ENCODE data around the gene FAM174B.

The FAM174B gene

DNA sequence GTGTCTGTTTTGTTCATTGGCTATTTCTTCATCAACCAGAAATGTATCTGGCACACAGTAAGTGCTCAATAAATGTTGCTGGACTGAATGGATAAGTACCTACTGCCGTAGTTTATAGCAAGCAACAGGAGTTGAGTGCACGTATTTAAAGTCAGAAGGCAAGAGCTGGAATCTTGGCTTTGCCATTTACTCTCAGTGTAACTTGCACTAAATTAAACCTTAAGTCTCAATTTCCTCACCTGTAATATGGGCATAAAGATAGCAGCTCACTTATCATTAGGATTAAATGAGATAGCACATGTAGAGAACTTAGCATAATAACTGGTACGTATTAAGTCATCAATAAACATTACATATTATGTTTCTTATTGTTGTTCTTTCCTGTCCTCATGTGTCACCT is 13.0 kb upstream of the FAM174B start:
- no CpG with 5 or more reads among the region's 3 CpGs for WGBS (ENCODE audit: extremely low coverage, insufficient coverage, low lambda C conversion rate)
- DNase-seq: no peak
- H3K27ac ChIP-seq (ENCODE audit: low read depth, low read length): no peak overlapping the region
- H3K4me3 ChIP-seq (ENCODE audit: low read length): no peak overlapping the region
- no peak overlapping the region for H3K23ac ChIP-seq (ENCODE audit: low read length)
- no peak overlapping the region for H2BK15ac ChIP-seq (replicated peaks; ENCODE audit: low read depth)
- H3K4me2 ChIP-seq (ENCODE audit: low read length): no peak overlapping the region
- H3K4ac ChIP-seq (ENCODE audit: low read depth, low read length): no peak overlapping the region
- H3K56ac ChIP-seq (ENCODE audit: low read length): no peak overlapping the region
- H4K5ac ChIP-seq (ENCODE audit: low read length): no peak overlapping the region
- no peaks in the 10 kb centered on the region for H3K36me3 ChIP-seq (ENCODE audit: control insufficient read depth, insufficient read depth, low read length)
- no peak overlapping the region for H2BK5ac ChIP-seq (ENCODE audit: low read length)
- peak overlapping the region; percentile 81 for H2AK5ac ChIP-seq (ENCODE audit: low read length)
- no peak overlapping the region for H3K9ac ChIP-seq (ENCODE audit: low read length)
- H3K18ac ChIP-seq (ENCODE audit: low read length): peak overlapping the region; percentile 71
- H3K4me1 ChIP-seq (ENCODE audit: control insufficient read depth, low read depth, low read length): peaks cover 25% of the 10 kb centered on the region
- no peak overlapping the region for H4K8ac ChIP-seq (ENCODE audit: low read depth, low read length)
- H3K79me2 ChIP-seq (ENCODE audit: control insufficient read depth, insufficient read depth, low read length): no peaks in the 10 kb centered on the region
- no peaks in the 10 kb centered on the region for H3K79me1 ChIP-seq (ENCODE audit: low read length)
- H3K27me3 ChIP-seq (ENCODE audit: insufficient read depth, low read length, poor library complexity): no peaks in the 10 kb centered on the region
- H2BK120ac ChIP-seq (ENCODE audit: low read depth, low read length): no peak overlapping the region

- Histone ChIP-seq H3K4me1 (ENCODE audit: control insufficient read depth, low read depth, low read length) (peaks cover 25% of the 10 kb centered on the region), H3K4me3 (ENCODE audit: low read length) (no peak overlapping the region), H3K4ac (ENCODE audit: low read depth, low read length) (no peak overlapping the region), H2BK5ac (ENCODE audit: low read length) (peak overlapping the region; percentile 86), H3K18ac (ENCODE audit: low read length) (peak overlapping the region; percentile 73), H3K79me2 (ENCODE audit: control insufficient read depth, insufficient read depth, low read length) (no peaks in the 10 kb centered on the region), H2AK5ac (ENCODE audit: low read length) (peak overlapping the region; percentile 81), H3K4me2 (ENCODE audit: low read length) (no peak overlapping the region), H3K79me1 (ENCODE audit: low read length) (no peaks in the 10 kb centered on the region), H3K36me3 (ENCODE audit: control insufficient read depth, insufficient read depth, low read length) (no peaks in the 10 kb centered on the region), H4K8ac (ENCODE audit: low read depth, low read length) (no peak overlapping the region), H4K5ac (ENCODE audit: low read length) (no peak overlapping the region), H3K27ac (ENCODE audit: low read depth, low read length) (no peak overlapping the region), H3K23ac (ENCODE audit: low read length) (no peak overlapping the region), H2BK120ac (ENCODE audit: low read depth, low read length) (peak overlapping the region; percentile 15), H3K9ac (ENCODE audit: low read length) (peak overlapping the region; percentile 54), H2BK15ac (replicated peaks; ENCODE audit: low read depth) (peak overlapping the region; percentile 25), H3K27me3 (ENCODE audit: insufficient read depth, low read length, poor library complexity) (no peaks in the 10 kb centered on the region), H3K56ac (ENCODE audit: low read length) (peak overlapping the region; percentile 84)
- no CpG with 5 or more reads among the region's 6 CpGs for WGBS (ENCODE audit: extremely low coverage, insufficient coverage, low lambda C conversion rate)
- DNase-seq: no peak
Measured at GRCh38 chr15:92667970-92668485, 12.5 kb upstream of the FAM174B start.

DNA sequence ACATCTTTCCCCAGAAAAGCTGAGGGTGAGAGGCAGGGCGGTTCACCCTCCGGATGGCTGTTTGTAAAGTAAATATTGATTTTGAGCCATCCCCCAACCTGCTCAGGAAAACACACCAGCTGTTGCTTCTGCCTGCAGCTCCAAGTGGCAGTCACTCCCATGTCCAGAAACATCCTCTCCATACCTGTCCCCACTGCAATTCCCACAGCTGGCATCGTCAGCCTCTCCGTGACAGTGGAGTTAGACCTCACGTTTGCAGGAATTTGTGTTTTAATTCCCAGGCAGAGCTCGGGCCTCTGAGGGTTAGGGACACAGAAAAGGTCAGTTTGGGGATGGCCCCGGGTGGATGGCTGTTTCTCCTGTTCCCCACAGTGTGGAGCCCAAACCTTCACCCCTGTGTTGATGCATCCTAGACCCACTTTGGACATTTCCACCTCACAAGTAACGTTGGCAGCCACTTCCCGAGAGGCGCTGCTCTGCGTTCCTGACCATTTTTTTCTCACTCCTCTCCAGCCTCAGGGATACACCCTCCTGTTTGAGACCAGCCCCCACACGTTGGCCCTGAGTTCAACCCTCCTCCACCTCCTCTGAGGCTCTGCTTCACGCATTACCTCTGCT is 11.8 kb upstream of the FAM174B start:
- H3K27me3 ChIP-seq (ENCODE audit: insufficient read depth, low read length, poor library complexity): no peaks in the 10 kb centered on the region
- H3K79me2 ChIP-seq (ENCODE audit: control insufficient read depth, insufficient read depth, low read length): no peaks in the 10 kb centered on the region
- no peaks in the 10 kb centered on the region for H3K36me3 ChIP-seq (ENCODE audit: control insufficient read depth, insufficient read depth, low read length)
- no peak overlapping the region for H3K27ac ChIP-seq (ENCODE audit: low read depth, low read length)
- WGBS (ENCODE audit: extremely low coverage, insufficient coverage, low lambda C conversion rate): no CpG with 5 or more reads among the region's 13 CpGs
- no peak overlapping the region for H4K5ac ChIP-seq (ENCODE audit: low read length)
- peak overlapping the region; percentile 81 for H3K4ac ChIP-seq (ENCODE audit: low read depth, low read length)
- no peak overlapping the region for H3K4me3 ChIP-seq (ENCODE audit: low read length)
- DNase-seq: peak; percentile 61
- no peak overlapping the region for H4K8ac ChIP-seq (ENCODE audit: low read depth, low read length)
- peak overlapping the region; percentile 84 for H3K56ac ChIP-seq (ENCODE audit: low read length)
- H3K79me1 ChIP-seq (ENCODE audit: low read length): no peaks in the 10 kb centered on the region
- peak overlapping the region; percentile 62 for H2BK120ac ChIP-seq (ENCODE audit: low read depth, low read length)
- no peak overlapping the region for H2BK15ac ChIP-seq (replicated peaks; ENCODE audit: low read depth)
- peak overlapping the region; percentile 2 for H3K4me2 ChIP-seq (ENCODE audit: low read length)
- H3K4me1 ChIP-seq (ENCODE audit: control insufficient read depth, low read depth, low read length): peaks cover 25% of the 10 kb centered on the region
- H2AK5ac ChIP-seq (ENCODE audit: low read length): peak overlapping the region; percentile 65
- peak overlapping the region; percentile 86 for H2BK5ac ChIP-seq (ENCODE audit: low read length)
- H3K23ac ChIP-seq (ENCODE audit: low read length): no peak overlapping the region
- H3K9ac ChIP-seq (ENCODE audit: low read length): peak overlapping the region; percentile 54
- H3K18ac ChIP-seq (ENCODE audit: low read length): peak overlapping the region; percentile 73

DNA sequence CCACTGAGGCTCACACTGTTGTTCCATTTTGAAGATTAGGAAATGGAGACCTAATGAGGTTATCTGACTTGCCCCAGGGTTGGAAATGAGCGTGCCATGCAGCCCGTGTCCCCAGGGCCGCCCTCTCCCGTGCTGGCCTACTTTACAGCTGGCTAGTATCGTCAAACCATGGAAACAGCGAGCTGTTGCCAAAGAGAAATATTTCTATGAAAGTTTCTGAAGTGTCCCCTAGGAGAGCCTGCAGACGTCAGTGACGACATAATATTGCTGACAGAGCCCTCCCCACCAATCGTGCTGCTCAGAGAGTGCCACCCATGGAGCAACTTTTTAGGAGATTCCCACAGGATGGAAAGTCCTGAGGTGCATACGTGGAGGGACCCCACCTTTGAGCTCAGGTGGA is 11.2 kb upstream of the FAM174B start:
- peaks cover 25% of the 10 kb centered on the region for H3K4me1 ChIP-seq (ENCODE audit: control insufficient read depth, low read depth, low read length)
- H3K4me3 ChIP-seq (ENCODE audit: low read length): no peak overlapping the region
- no peak overlapping the region for H4K8ac ChIP-seq (ENCODE audit: low read depth, low read length)

DNA sequence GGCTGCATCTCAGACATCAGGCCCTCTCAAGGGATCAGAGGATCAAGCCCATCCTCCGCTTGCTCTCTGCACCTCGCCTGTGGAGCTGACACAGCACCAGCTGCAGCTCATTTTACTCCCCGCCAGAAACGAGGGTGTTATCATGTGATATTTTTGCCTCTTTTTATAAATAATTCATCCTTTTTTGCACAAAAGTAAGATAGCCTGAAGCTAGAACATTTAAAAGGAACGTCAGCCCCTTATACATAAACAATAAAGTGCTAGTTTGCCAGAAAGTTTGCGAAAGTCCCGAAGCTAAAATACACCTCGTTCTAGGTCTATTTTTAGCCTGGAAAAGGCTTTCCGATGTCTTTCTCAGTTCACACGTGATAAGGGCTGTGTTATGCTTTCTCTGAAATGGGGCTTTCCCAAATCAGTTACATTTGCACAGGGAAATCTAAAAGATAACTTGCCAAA is 9.6 kb upstream of the FAM174B start:
- H3K36me3 ChIP-seq (ENCODE audit: control insufficient read depth, insufficient read depth, low read length): no peaks in the 10 kb centered on the region
- H2AK5ac ChIP-seq (ENCODE audit: low read length): no peak overlapping the region
- H3K79me2 ChIP-seq (ENCODE audit: control insufficient read depth, insufficient read depth, low read length): no peaks in the 10 kb centered on the region
- no peaks in the 10 kb centered on the region for H3K27me3 ChIP-seq (ENCODE audit: insufficient read depth, low read length, poor library complexity)
- H3K4me1 ChIP-seq (ENCODE audit: control insufficient read depth, low read depth, low read length): peaks cover 19% of the 10 kb centered on the region
- no peak overlapping the region for H3K4me2 ChIP-seq (ENCODE audit: low read length)
- no peak overlapping the region for H3K27ac ChIP-seq (ENCODE audit: low read depth, low read length)
- H2BK120ac ChIP-seq (ENCODE audit: low read depth, low read length): peak overlapping the region; percentile 40
- no CpG with 5 or more reads among the region's 10 CpGs for WGBS (ENCODE audit: extremely low coverage, insufficient coverage, low lambda C conversion rate)
- H3K79me1 ChIP-seq (ENCODE audit: low read length): no peaks in the 10 kb centered on the region
- no peak overlapping the region for H2BK15ac ChIP-seq (replicated peaks; ENCODE audit: low read depth)
- no peak overlapping the region for H4K8ac ChIP-seq (ENCODE audit: low read depth, low read length)
- H3K4me3 ChIP-seq (ENCODE audit: low read length): no peak overlapping the region
- H3K18ac ChIP-seq (ENCODE audit: low read length): no peak overlapping the region
- H2BK5ac ChIP-seq (ENCODE audit: low read length): peak overlapping the region; percentile 2
- H3K23ac ChIP-seq (ENCODE audit: low read length): no peak overlapping the region
- no peak overlapping the region for H3K4ac ChIP-seq (ENCODE audit: low read depth, low read length)
- no peak overlapping the region for H4K5ac ChIP-seq (ENCODE audit: low read length)
- peak; percentile 49 for DNase-seq
- H3K56ac ChIP-seq (ENCODE audit: low read length): peak overlapping the region; percentile 26
- H3K9ac ChIP-seq (ENCODE audit: low read length): no peak overlapping the region

More for the DNA sequence above, 11.2 kb upstream of the FAM174B start:
- no peak overlapping the region for H2BK15ac ChIP-seq (replicated peaks; ENCODE audit: low read depth)
- H3K79me2 ChIP-seq (ENCODE audit: control insufficient read depth, insufficient read depth, low read length): no peaks in the 10 kb centered on the region
- H3K9ac ChIP-seq (ENCODE audit: low read length): peak overlapping the region; percentile 5
- H3K56ac ChIP-seq (ENCODE audit: low read length): peak overlapping the region; percentile 84
- no peaks in the 10 kb centered on the region for H3K27me3 ChIP-seq (ENCODE audit: insufficient read depth, low read length, poor library complexity)
- peak overlapping the region; percentile 81 for H3K4ac ChIP-seq (ENCODE audit: low read depth, low read length)
- H2BK5ac ChIP-seq (ENCODE audit: low read length): peak overlapping the region; percentile 52
- no peaks in the 10 kb centered on the region for H3K79me1 ChIP-seq (ENCODE audit: low read length)
- no peak overlapping the region for H2BK120ac ChIP-seq (ENCODE audit: low read depth, low read length)
- DNase-seq: no peak
- no peak overlapping the region for H3K4me2 ChIP-seq (ENCODE audit: low read length)
- H3K18ac ChIP-seq (ENCODE audit: low read length): peak overlapping the region; percentile 35
- H4K5ac ChIP-seq (ENCODE audit: low read length): no peak overlapping the region
- no peak overlapping the region for H3K23ac ChIP-seq (ENCODE audit: low read length)
- H2AK5ac ChIP-seq (ENCODE audit: low read length): no peak overlapping the region
- WGBS (ENCODE audit: extremely low coverage, insufficient coverage, low lambda C conversion rate): no CpG with 5 or more reads among the region's 10 CpGs
- no peak overlapping the region for H3K27ac ChIP-seq (ENCODE audit: low read depth, low read length)
- H3K36me3 ChIP-seq (ENCODE audit: control insufficient read depth, insufficient read depth, low read length): no peaks in the 10 kb centered on the region

Data from mesendoderm (in vitro differentiated cells).